ENCODE results near the gene NCOA5.

- TF ChIP-seq POLR2A (IDR thresholded peaks at IDR 0.05): no peak
- no peak for TF ChIP-seq CTCF (IDR thresholded peaks at IDR 0.05)
Measured at GRCh38 chr20:46099491-46100287, 9.9 kb upstream of the NCOA5 start.
